Activated naive CD4-positive, alpha-beta T cell treated with anti-CD3 and anti-CD28 coated beads, Interleukin-2, amount 10 ng/mL, durations not matched to agents 7 days and 5 days (primary cell): ENCODE data around the gene POLR1G.
"Not testable (repeated sequence)": the region's sequence is repeated elsewhere in the genome, so short reads cannot be mapped to it uniquely, and the experiment has no call there.

Experiments
- CTCF ChIA-PET: fragments of 350-600 bp; sonication (Branson Sonifier 250); formaldehyde crosslinking; loops from one replicate; lab custom pipeline; 2021; ENCODE audit warnings: antibody characterized with exemption; lab: Charles Lee
- DNase-seq: peaks from one replicate; pipeline ENCODE4 v3.0.0-alpha.2; 2020
- H3K27ac Mint-ChIP-seq: one replicate; pipeline ENCODE4 v1.8.0; 2021; ENCODE audit warnings: mild to moderate bottlenecking, moderate library complexity, mixed read lengths
- H3K27me3 Mint-ChIP-seq: one replicate; pipeline ENCODE4 v1.8.0; 2021; ENCODE audit warnings: mild to moderate bottlenecking, mixed read lengths
- H3K36me3 Mint-ChIP-seq: one replicate; pipeline ENCODE4 v1.8.0; 2021; ENCODE audit warnings: mixed read lengths
- H3K4me1 Mint-ChIP-seq: one replicate; pipeline ENCODE4 v1.8.0; 2021; ENCODE audit warnings: mixed read lengths
- H3K4me3 Mint-ChIP-seq: one replicate; pipeline ENCODE4 v1.8.0; 2021; ENCODE audit warnings: mild to moderate bottlenecking, moderate library complexity, mixed read lengths
- H3K9me3 Mint-ChIP-seq: one replicate; pipeline ENCODE4 v1.8.0; 2021; ENCODE audit warnings: mixed read lengths

Gene POLR1G

DNA sequence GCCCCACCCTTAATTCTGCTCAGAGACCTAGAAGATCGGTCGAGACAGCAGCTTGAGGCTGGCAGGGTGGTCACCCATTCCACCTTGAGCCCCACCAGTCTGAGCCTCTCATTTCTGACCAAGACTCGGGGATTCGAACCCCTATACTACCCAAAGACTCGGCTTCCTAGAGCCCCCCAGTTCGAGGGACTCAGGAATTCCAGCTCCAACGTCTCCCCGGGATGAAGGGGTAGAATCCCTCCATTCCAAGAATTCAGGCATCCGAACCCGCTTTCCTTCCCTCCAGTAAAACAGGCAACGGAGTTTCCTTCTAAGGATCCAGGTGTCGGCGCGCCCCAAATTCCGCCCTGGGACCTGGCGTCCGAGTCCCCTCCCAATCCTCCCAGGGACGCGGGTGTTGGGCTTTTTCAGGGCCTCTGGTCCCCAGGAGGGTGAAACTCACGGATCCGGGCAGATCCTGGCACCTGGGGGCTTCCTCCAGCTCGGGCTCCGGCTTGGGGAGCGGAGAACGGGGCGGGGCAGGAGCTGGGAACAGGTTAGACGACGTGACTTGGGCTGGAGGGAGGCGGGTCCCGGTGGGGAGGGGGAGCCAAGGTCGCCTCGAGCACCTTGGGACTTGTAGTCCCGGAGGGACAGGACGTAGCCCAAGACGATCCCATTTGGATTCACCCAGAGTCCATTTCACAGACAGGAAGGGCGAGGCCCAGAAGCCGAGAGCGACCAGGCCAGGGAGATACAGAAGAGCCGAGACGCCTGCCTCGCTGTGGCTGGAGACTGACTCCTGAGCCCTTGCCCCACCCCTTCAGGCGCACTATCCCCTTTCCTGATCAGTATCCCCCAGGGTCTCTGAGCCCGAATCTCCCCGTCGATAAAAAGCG is 1.6 kb upstream of the POLR1G start, which contains the start of gene PPP1R13L:
PPP1R13L (minus strand) TSS at position 513 of the 878 bp plus-strand sequence. CDS start 6,751 bp downstream, outside the sequence.
- peak; percentile 86 for DNase-seq
- Mint-ChIP-seq H3K4me1 (peaks cover 53% of the 10 kb centered on the region), H3K36me3 (peaks cover 17% of the 10 kb centered on the region), H3K27ac (peak within 1 kb of the TSS; percentile 94), H3K9me3 (no peaks in the 10 kb centered on the region), H3K27me3 (peaks cover 53% of the 10 kb centered on the region), H3K4me3 (peak within 1 kb of the TSS; percentile 96)
- CTCF ChIA-PET = interaction anchor here (0.6 to 3.7 kb wide), 10 partner anchors 11 to 178 kb away, joined by 3 to 30 read pairs (median 4); no protein-coding TSS in a partner anchor

DNA sequence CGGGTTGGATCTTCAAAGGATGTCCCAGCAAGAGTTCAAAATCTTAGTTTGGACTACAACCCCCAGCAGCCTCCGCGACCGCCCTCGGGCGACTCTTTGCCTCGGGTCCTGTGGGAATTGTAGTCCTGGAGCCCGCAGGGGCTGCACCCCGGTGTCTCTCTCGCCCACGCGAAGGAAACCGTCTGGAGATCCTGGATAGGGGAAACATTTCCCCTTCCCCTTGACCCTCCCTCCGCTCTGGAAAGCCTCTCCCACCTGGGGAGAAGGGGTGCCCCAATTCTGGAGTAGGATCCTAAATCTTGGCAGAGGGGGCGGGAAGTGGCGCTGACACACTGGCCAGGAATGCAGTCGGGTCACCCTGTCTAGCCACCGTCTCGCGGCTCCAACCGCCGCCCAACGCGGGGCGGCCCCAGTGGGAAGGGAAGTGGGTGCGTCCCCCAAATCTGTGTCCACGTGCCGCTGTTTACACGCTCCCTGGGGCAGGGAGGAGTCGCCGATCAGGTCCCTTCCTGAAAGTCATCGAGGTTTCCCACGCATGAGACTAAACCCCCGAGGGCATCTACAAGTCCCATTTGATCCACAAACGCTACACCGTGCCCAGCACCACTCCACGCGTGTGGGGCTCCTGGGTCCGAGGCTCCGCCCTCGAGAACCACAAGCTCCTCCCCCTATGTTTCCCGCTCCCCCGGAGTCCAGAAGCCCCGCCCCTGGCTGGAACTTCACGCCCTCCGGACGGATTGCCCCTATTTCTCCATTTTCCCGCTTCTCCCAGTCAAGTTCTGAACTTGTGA is 814 bp upstream of the POLR1G start:
- H3K36me3 Mint-ChIP-seq = peaks cover 17% of the 10 kb centered on the region
- H3K4me1 Mint-ChIP-seq = peaks cover 53% of the 10 kb centered on the region
- DNase-seq = peak; percentile 92
- CTCF ChIA-PET = interaction anchor here (1.3 to 1.9 kb wide), 2 partner anchors 17 to 80 kb away, joined by 4 to 6 read pairs; no protein-coding TSS in a partner anchor
- peak overlapping the region; percentile 96 for H3K4me3 Mint-ChIP-seq
- peaks cover 46% of the 10 kb centered on the region for H3K27me3 Mint-ChIP-seq
- H3K27ac Mint-ChIP-seq = peak overlapping the region; percentile 94
- no peaks in the 10 kb centered on the region for H3K9me3 Mint-ChIP-seq

DNA sequence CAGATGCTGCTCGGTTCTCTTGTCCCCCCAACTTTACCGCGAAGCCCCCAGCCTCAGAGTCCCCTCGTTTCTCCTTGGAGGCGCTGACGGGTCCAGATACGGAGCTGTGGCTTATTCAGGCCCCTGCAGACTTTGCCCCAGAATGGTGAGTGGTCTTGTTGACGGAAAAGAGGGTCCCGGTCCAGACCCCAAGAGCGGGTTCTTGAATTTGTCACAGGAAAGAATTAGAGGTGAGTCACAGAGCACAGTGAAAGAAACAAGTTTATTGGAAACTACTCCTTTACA is 589 bp downstream of the POLR1G start:
- peaks cover 53% of the 10 kb centered on the region for H3K4me1 Mint-ChIP-seq
- H3K36me3 Mint-ChIP-seq = peaks cover 17% of the 10 kb centered on the region
- no peaks in the 10 kb centered on the region for H3K9me3 Mint-ChIP-seq
- peak overlapping the region; percentile 52 for H3K27ac Mint-ChIP-seq
- CTCF ChIA-PET = interaction anchor here (0.9 to 1.2 kb wide), 2 partner anchors 72 to 78 kb away, joined by 3 to 4 read pairs; no protein-coding TSS in a partner anchor
- H3K27me3 Mint-ChIP-seq = peaks cover 38% of the 10 kb centered on the region
- H3K4me3 Mint-ChIP-seq = peak overlapping the region; percentile 96
- no peak for DNase-seq

DNA sequence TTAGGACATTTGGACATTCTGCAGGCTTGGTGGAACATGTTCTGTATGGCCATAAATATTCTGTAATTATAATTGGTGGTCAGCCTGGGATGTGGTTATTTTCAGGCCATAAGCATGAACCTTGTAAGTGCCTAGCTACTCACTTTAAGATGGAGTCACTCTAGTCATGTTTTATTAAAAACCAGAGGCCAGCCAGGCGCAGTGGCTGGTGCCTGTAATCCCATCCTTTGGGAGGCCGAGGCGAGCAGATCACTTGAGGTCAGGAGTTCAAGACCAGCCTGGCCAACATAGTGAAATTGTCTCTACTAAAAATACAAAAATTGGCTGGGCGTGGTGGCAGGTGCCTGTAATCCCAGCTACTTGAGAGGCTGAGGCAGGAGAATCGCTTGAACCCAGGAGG is 1.1 kb downstream of the POLR1G start:
- Mint-ChIP-seq H3K4me1 (peaks cover 50% of the 10 kb centered on the region), H3K4me3 (peak overlapping the region; percentile 96), H3K36me3 (peaks cover 21% of the 10 kb centered on the region), H3K27me3 (peaks cover 32% of the 10 kb centered on the region)
- CTCF ChIA-PET = interaction anchor here (0.9 to 1.2 kb wide), 3 partner anchors 9 to 78 kb away, joined by 3 to 4 read pairs (median 4); no protein-coding TSS in a partner anchor
- not testable (repeated sequence) for DNase-seq, H3K27ac Mint-ChIP-seq, H3K9me3 Mint-ChIP-seq

DNA sequence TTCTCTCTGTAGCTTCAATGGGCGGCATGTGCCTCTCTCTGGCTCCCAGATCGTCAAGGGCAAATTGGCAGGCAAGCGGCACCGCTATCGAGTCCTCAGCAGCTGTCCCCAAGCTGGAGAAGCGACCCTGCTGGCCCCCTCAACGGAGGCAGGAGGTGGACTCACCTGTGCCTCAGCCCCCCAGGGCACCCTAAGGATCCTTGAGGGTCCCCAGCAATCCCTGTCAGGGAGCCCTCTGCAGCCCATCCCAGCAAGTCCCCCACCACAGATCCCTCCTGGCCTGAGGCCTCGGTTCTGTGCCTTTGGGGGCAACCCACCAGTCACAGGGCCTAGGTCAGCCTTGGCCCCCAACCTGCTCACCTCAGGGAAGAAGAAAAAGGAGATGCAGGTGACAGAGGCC is 1.7 kb downstream of the POLR1G start:
- H3K4me1 Mint-ChIP-seq = peaks cover 48% of the 10 kb centered on the region
- H3K4me3 Mint-ChIP-seq = peak overlapping the region; percentile 43
- CTCF ChIA-PET = interaction anchor here (1.1 kb wide), 1 partner anchor 8 kb away, joined by 4 read pairs; no protein-coding TSS in a partner anchor
- H3K36me3 Mint-ChIP-seq = peaks cover 23% of the 10 kb centered on the region
- H3K9me3 Mint-ChIP-seq = no peaks in the 10 kb centered on the region
- peaks cover 27% of the 10 kb centered on the region for H3K27me3 Mint-ChIP-seq
- peak overlapping the region; percentile 74 for H3K27ac Mint-ChIP-seq
- no peak for DNase-seq

DNA sequence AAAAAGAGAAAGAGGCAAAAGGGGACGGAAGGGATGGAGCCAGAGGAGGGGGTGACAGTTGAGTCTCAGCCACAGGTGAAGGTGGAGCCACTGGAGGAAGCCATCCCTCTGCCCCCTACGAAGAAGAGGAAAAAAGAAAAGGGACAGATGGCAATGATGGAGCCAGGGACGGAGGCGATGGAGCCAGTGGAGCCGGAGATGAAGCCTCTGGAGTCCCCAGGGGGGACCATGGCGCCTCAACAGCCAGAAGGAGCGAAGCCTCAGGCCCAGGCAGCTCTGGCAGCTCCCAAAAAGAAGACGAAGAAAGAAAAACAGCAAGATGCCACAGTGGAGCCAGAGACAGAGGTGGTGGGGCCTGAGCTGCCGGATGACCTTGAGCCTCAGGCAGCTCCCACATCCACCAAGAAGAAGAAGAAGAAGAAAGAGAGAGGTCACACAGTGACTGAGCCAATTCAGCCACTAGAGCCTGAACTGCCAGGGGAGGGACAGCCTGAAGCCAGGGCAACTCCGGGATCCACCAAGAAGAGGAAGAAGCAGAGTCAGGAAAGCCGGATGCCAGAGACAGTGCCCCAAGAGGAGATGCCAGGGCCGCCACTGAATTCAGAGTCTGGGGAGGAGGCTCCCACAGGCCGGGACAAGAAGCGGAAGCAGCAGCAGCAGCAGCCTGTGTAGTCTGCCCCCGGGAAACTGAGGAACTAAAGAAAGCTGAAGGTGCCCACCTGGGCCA is 2.5 kb downstream of the POLR1G start:
- H3K4me1 Mint-ChIP-seq = peaks cover 40% of the 10 kb centered on the region
- H3K36me3 Mint-ChIP-seq = peaks cover 27% of the 10 kb centered on the region
- no peaks in the 10 kb centered on the region for H3K9me3 Mint-ChIP-seq
- CTCF ChIA-PET = no interaction called here
- no peak for DNase-seq
- no peak overlapping the region for H3K27ac Mint-ChIP-seq
- peaks cover 18% of the 10 kb centered on the region for H3K27me3 Mint-ChIP-seq
- no peak overlapping the region for H3K4me3 Mint-ChIP-seq

DNA sequence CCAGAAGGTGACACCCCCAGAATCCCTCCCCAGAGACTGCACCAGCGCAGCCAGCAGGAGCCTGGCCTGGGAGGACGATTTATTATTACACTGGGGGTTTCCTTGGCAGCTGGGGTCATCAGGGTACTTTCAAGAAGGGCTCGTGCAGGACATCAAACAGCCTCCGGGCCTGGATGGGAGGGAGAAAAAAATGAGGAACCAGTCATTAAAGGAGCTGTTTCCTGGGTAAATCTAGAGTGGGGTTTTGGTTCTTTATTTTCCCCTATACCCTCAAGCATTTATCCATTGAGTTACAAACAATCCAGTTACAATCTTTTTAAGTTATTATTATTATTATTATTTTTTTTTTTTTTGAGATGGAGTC is 3.1 kb downstream of the POLR1G start:
- CTCF ChIA-PET = no interaction called here
- H3K27ac Mint-ChIP-seq = no peak overlapping the region
- no peaks in the 10 kb centered on the region for H3K9me3 Mint-ChIP-seq
- H3K4me1 Mint-ChIP-seq = peaks cover 35% of the 10 kb centered on the region
- DNase-seq = no peak
- peaks cover 30% of the 10 kb centered on the region for H3K36me3 Mint-ChIP-seq
- H3K4me3 Mint-ChIP-seq = no peak overlapping the region
- peaks cover 13% of the 10 kb centered on the region for H3K27me3 Mint-ChIP-seq

DNA sequence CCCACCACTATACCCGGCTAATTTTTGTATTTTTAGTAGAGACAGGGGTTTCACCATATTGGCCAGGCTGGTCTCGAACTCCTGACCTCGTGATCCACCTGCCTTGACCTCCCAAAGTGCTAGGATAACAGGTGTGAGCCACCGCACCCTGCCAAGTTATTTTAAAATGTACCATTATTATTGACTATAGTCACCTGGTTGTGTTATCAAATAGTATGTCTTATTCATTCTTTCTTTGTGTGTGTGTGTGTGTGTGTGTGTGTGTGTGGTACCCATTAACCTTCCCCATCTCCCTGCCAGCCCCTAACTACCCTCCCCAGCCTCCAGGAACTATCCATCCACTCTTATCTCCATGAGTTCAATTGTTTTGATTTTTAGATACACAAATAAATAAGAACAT is 3.9 kb downstream of the POLR1G start:
- CTCF ChIA-PET, H3K4me3 Mint-ChIP-seq, H3K27ac Mint-ChIP-seq, H3K9me3 Mint-ChIP-seq, H3K27me3 Mint-ChIP-seq, DNase-seq: not testable (repeated sequence)
- peaks cover 31% of the 10 kb centered on the region for H3K36me3 Mint-ChIP-seq
- peaks cover 28% of the 10 kb centered on the region for H3K4me1 Mint-ChIP-seq

DNA sequence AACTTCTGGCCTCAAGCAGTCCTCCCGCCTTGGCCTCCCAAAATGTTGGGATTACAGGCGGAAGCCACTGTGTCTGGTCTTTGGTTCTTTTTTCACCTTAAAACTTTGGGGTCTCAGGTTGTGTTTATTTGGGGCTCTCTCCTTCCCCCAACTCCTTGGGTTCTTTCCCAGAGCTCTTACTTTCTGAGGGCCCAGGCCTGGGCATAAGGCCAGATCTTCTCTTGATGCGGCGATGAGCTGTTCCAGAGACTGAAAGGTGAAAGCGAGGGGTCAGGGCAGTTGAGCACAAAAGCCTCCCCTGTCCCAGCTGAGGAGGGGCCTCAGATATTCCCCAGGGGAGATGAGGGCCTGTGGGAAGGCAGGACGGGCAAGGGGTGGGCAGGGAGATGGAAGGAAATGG is 7.1 kb downstream of the POLR1G start:
- Mint-ChIP-seq H3K27ac (no peak overlapping the region), H3K4me1 (peaks cover 12% of the 10 kb centered on the region), H3K27me3 (no peaks in the 10 kb centered on the region), H3K9me3 (no peaks in the 10 kb centered on the region), H3K36me3 (peaks cover 40% of the 10 kb centered on the region), H3K4me3 (no peak overlapping the region)
- CTCF ChIA-PET = interaction anchor here (1.0 to 1.1 kb wide), 2 partner anchors 65 to 67 kb away, joined by 3 read pairs; no protein-coding TSS in a partner anchor
- no peak for DNase-seq

DNA sequence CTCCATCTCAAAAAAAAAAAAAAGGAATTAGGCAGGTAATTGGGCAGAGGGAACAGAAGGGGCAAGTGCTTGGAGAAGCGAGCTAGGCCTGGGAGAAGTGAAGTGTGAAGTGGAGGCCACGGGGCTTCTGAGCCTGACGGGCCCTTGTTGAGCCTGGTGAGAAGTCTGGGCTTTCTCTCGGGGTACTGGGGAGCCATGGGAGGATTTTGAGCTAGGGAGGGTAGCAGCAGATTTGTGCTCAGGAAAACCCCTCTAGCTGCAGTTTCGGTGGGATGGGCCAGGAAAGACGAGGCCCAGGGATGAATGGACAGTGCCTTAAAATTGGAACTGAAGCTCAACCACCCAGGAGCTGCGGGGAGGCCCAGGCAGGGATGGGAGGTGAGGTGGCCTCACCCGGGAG is 8.0 kb downstream of the POLR1G start:
- no peak overlapping the region for H3K4me3 Mint-ChIP-seq
- peaks cover 36% of the 10 kb centered on the region for H3K36me3 Mint-ChIP-seq
- DNase-seq = no peak
- no peaks in the 10 kb centered on the region for H3K27me3 Mint-ChIP-seq
- peak overlapping the region; percentile 17 for H3K27ac Mint-ChIP-seq
- CTCF ChIA-PET = no interaction called here
- no peaks in the 10 kb centered on the region for H3K9me3 Mint-ChIP-seq
- peaks cover 18% of the 10 kb centered on the region for H3K4me1 Mint-ChIP-seq

DNA sequence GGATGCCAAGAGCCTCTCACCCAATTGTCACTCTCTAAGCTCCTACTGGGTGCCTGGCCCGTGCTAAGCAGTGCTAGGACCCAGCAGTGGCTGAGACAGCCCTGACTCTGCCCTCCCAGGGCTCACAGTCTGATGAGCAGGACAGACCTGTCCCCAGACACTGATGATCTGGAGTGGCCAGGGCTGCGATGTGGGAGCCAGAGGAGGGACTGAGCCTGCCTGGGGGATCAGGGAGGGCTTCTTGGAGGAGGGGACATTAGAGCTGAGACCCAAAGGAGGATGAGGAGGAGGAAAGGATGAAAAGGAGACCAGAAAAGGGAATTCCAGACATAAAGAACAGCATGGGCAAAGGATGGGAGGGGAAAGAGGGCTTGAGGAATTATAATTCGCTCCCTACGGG is 10.7 kb downstream of the POLR1G start:
- H3K36me3 Mint-ChIP-seq = peaks cover 45% of the 10 kb centered on the region
- no peaks in the 10 kb centered on the region for H3K9me3 Mint-ChIP-seq
- H3K27ac Mint-ChIP-seq = no peak overlapping the region
- DNase-seq = no peak
- CTCF ChIA-PET = interaction anchor here (0.6 to 1.6 kb wide), 3 partner anchors 9 to 171 kb away, joined by 3 to 4 read pairs (median 3); no protein-coding TSS in a partner anchor
- H3K27me3 Mint-ChIP-seq = no peaks in the 10 kb centered on the region
- no peak overlapping the region for H3K4me3 Mint-ChIP-seq
- peaks cover 39% of the 10 kb centered on the region for H3K4me1 Mint-ChIP-seq

DNA sequence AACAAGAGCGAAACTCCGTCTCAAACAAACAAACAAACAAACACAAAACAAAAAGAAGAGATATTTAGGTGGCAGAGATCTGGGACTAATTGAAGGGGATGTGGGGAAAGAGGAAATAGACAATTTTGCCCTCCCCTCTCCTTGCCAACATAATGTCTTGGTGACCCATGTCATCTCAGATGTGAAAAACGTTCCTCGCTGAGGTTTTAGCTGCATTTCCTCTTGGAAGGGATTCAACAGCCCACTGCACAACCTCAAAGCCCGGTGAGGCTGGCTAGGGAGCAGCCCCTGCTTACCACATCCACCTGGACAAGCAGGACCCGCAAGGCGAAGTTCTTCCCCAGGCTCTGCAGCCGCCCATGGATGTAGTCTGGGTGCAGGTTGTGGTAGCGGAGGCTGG is 12.4 kb downstream of the POLR1G start:
- no peak for DNase-seq
- H3K4me3 Mint-ChIP-seq = no peak overlapping the region
- H3K27me3 Mint-ChIP-seq = no peaks in the 10 kb centered on the region
- no peaks in the 10 kb centered on the region for H3K9me3 Mint-ChIP-seq
- CTCF ChIA-PET = no interaction called here
- H3K4me1 Mint-ChIP-seq = peaks cover 54% of the 10 kb centered on the region
- H3K27ac Mint-ChIP-seq = peak overlapping the region; percentile 53
- H3K36me3 Mint-ChIP-seq = peaks cover 42% of the 10 kb centered on the region

DNA sequence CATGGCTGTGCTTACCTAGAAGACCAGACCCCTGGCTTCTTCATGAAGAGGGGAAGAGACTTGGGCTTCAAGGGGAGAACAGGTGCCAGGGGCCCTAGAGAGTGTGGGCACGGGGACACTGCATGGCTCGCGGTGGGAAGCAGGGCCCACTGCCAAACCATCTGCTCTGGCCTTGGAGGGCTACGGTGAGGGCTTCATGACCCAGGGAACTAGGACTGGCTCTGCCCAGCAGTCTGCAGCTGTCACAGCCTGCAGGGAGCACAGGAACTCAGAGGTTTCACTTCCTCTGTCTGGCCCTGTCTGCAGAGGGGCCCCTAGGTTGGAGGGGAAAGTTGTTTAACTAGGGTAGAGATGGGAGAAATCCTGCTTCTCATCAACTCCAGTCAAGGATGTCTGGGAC is 13.0 kb downstream of the POLR1G start:
- CTCF ChIA-PET = no interaction called here
- Mint-ChIP-seq H3K27me3 (no peaks in the 10 kb centered on the region), H3K27ac (peak overlapping the region; percentile 84)

More for the DNA sequence above, 13.0 kb downstream of the POLR1G start:
- Mint-ChIP-seq H3K4me3 (peak overlapping the region; percentile 37), H3K36me3 (peaks cover 37% of the 10 kb centered on the region), H3K4me1 (peaks cover 60% of the 10 kb centered on the region), H3K9me3 (no peaks in the 10 kb centered on the region)
- DNase-seq = peak; percentile 52
